Stimulated activated CD4-positive, alpha-beta T cell treated with anti-CD3 and anti-CD28 coated beads, Interleukin-15, amount 100 ng/mL, for 48 hours (primary cell): ENCODE data around the gene QKI.
A peak's percentile ranks its signal among the peaks of the same experiment; 100 is the strongest.
"Not testable (repeated sequence)": the region's sequence is repeated elsewhere in the genome, so short reads cannot be mapped to it uniquely, and the experiment has no call there.

Experiments
- DNase-seq, 2 donors: peaks; one replicate each; pipeline ENCODE4 v3.0.0-alpha.2; 2020; ENCODE audit warnings: low read depth in 2 of 2

QKI gene

DNA sequence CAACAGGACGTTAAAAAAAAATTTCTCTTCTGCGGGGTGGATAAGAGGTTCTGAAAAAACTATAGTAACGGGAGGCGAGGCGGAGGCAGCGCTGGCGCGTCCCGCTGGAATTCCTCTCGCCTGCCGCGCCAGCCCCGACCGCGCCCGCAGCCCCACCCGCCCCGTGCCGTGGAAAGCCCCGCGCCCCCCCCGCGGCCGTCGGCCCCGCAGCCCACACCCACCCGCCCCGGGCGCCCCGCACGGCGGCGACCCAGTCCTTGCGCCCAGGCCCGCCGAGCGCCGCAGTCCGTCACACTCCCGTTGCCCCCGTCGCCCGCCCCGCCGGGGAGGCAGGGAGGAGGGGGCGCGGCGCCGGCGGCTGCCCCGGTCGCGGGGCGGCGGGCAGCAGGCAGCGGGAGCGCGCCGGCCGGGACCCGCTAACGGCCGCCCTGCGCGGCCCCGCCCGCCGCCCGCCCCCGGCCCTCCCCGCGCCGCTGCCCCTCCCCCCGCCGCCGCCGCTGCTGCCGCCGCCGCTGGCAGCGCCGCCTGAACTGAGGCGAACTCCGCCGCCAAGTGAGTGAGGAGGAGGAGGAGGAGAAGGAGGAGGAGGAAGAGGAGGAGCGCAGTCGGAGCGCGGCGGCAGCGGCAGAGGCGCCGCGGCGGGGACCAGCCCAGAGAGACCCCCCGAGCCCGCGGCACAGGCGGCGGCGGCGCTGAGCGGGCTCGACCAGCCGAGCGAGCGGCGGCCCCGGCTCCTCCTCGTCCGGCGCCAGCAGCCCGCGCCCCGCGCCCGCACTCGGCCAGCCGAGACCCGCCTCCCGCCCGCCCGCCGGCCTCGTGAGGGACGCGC, at the start of gene QKI:
Gene QKI, plus strand, starts transcription at position 602 of the 829 bp plus-strand sequence. CDS start 476 bp downstream, outside the sequence.
- peak; percentile 61 to 72 for DNase-seq

DNA sequence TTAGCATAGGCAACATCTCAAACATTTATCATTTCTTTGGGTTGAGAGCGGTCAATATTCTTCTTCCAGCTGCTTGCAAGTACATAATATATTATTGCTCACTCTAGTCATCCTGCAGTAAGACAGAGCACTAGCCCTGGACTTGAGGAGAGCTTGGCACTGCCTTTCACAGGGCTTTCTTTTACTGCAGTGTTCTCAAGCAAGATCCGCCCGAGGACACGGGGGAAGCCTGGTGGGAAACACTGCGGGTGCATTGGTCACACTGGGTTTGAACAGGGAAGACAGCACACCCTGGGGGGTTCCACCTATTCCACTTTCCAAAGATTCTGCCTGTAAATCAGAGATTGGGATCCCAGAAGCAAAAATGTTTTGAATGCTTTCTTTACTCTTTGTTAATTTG, 48.2 kb upstream of the QKI start:
- DNase-seq: no peak

DNA sequence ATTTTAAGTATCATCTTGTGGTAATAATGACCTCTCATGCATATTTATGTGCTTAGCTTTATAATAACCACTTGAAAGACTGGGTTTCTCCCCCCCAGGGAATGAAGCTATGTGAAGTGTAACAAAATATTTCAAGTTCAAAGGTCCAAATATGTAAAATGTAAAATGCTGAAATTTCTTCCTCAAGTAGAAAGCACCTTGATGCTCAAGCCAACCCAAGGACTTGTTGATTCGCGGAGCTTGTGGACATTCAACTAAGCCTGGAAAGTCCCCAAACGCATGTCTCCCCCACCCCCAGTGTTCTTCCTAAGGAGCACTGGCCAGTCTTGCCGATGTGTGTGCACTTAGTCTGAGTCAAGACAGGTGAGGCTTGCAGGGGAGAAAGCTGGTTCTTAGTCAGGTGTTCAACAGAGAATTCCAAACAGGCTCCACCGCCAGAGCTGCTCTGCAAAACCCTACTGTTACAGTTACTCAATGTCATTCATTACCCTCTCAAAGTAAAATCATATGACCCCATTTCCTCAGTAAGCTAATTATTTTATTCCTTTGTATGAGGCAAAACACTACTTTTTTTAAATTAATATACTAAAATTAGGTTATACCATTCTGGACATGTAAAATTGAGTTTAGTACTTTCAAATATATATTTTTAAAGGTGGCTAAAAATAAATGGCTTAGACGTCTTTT, 46.9 kb upstream of the QKI start:
- no peak for DNase-seq

DNA sequence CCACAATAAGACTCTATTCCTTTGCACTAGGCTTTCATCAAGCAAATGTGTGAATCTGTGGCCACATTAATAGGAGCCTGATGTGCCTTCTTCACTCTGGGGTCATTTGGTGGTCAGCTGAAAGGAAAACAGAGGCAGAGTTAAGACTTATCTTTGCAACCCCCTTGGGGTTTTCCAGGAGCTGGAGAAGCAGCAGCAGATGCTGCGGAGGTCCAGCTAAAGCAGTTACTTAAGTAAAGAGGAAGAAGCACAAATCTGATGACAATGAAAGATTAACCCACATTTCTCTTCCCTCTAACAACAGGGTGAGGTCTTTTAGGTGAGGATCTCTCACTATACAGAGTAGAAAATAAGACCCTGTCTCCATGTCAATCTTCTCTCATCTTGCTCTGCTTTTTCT, 45.4 kb upstream of the QKI start:
- no peak for DNase-seq

DNA sequence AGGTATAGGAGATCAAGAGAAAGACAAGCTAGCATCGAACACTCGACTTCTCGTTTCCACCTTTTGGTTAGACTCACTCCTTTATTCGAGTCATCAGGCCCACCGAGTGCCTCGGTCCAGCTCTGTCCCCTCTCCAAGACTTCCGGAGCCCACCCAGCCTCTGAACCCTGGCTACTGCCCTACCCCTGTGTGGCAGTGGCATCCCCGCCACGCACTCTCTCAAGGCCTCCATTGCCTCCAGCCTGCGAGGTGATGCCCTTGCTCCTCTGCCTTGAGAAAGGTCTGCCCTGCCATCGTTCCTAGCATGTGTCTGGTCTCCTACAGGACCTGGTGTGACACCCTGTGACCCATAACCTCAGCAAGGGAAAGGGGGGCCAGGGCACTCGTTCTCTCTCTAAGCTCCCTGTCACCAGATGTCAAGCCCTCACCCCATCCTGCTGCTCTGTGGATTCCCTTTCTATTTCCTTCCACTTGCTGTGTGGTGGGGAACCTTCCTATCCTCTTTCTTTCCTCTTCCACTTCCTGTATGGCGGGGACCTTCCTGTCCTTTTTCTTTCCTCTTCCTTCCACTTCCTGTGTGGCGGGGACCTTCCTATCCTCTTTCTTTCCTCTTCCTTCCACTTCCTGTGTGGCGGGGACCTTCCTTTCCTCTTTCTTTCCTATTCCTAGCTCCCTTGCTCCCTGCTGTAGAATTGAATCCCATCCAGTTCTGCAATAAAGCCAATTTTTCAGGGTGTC, 44.7 kb upstream of the QKI start:
- no peak for DNase-seq

DNA sequence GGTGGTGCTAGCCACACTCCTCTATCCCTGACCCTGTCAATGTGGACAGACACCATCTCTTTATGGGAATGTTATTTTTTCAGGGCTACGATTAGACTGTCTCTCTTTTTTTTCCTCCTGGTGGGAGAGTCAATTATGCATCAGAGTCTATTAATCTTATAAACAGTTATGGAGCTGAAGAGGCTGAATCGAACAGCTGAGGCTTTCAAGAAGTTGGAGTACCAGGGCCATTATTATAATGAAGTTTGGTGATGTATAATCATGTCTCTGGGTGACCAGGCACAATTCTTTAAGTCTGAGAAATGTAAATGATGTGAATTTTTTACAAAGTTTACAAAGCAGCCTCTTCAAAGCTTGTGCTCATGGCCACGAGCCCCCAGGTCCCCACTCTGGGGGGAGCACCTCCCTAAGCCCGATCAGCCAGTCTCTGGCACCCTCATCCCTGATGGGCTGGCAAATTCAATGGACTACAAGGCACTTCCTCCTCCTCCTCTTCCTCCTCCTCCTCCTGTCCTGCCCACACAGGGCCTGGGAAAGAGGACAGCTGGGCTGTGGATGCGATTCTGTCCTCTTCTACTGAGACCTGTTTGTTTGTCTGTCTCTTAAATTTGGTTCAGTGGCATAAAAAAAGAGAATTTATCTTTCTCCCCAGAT, 43.9 kb upstream of the QKI start:
- no peak for DNase-seq

DNA sequence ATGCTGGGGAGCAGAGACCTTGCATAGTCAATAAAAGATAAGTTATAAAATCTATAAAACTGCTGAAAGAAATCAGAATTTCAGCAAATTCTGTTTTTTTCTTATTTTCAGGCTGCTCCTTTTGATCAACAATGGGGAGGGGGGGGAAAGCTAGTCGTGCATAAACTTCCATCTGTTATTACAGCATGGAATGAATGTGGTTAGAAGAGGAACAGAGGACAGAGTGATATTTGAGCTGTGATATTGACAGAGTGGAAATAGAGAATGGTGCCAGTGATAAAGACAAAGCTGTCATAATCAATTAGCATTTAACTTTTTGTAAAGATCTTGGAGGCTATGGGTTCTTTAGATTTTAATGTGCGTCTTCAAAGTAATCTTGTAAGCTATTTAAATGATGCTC, 43.4 kb upstream of the QKI start:
- no peak for DNase-seq

DNA sequence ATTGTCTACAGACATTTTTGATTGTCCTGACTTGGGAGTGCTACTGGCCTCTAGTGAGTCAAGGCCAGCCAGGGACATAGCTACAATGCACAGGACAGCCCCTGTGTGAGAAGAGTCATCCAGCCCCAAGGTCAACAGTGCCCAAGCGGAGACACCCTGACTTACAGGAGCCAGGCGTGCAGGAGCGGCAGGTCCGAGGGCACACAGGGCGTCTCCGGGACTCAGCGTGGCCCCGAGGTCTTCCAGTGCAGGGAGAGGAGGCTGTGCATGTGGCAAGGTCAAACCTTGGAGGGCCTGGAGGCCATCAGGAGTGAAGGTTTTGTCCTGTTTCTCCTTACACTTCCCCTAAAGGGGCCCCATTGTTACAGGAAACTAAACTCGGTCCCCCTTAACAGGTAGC, 41.3 kb upstream of the QKI start:
- no peak for DNase-seq

DNA sequence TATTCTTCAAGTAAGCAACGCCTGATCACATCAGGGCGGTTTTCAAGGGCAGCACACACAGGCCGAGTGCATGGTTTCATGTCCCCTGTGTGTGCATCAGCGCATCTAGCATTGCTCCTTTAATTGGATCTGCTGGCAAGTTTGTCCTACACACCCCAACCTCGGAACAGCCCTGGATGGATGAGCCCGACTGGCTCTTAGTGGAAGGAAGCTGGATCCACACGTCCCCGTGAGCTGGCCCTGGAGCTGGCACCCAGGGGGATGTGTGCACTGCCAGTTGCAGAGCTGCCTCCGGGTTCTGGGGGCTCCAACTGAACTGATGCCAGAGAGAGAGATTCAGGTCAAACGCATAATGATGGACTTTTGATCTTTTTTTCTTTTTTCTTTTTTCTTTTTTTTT, 39.2 kb upstream of the QKI start:
- DNase-seq: no peak

DNA sequence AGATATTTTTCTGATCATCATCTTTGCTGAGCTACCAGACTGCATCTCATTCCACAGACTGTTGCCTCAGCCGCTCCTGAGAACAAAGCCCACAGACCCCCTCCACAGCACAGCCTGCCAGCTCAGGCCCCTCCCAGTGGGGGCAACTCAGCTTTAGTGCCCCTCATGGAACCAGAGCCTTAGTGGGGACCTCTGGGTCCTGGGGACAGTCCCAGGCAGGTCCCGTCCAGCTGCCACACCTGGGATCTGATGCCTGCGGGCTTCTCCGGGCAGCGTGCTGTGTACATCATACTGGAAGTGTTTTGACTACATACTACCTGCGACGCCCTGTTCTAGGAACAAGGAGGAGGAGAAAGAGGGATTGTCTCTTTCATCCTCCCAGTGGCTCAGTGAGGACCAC, 38.3 kb upstream of the QKI start:
- no peak for DNase-seq

DNA sequence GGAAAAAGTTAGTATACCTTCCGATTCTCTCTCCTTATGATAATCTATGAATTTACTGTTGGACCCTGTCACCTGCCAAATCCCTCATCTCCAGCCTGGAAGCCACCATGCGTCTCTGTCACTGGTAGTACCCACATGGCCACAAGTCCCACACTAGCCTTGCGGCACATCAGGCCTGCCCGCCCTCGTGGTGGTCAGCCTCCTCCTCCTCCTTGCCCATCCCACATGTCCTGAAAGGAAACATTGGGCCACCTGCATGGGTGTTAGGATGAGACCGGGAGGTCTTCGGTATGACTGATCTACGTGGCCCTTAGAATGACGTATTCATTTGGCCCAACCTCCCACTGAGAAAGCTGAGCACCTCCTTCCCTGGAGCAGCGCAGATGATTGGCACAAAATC, 37.0 kb upstream of the QKI start:
- no peak for DNase-seq

DNA sequence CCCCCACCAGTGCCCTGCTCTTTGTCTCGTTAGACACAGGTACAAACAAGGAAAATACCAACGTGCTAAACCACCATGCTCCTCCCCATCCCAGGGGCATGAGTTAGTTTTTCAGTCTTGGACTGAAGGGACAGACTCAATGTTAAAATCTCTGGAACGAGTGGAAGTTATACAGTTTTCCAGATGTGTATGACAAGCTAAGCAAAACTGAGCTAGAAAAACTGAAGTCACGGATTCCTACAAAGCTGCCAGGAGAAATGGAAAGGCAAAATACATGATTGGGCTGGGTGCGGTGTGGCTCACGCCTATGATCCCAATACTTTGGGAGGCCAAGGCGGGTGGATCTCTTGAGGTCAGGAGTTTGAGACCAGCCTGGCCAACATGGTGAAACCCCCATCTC, 34.3 kb upstream of the QKI start:
- DNase-seq: no peak

DNA sequence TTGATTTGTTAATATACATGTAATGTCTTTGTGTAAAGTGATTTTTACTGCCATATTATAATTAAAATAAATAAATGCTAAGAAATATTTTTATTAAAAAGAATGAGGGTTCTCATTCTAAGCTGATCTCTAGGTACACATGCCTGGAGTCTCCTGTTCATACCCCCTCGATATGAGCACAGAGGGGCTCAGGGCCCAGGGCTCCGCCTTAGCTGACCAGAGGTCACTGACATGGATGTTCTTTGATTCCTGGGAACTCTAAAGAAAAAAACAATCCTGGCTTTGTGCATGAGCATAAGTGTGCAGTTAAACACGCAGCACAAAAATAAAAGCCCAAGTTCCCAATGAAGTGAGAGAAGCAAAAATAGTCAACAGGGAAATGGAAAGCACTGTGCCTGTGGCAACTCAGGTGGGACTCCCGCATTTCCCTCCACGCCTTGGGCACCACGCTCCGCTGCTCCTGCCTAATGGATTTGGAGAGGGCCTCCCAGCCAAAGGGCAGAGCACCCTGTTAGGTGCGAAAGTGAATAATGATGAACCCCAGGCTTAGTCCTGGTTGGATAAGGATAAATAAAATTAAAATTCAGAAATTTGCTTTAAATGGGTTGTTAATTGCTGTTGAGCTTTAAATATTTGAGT, 33.3 kb upstream of the QKI start:
- DNase-seq: no peak

DNA sequence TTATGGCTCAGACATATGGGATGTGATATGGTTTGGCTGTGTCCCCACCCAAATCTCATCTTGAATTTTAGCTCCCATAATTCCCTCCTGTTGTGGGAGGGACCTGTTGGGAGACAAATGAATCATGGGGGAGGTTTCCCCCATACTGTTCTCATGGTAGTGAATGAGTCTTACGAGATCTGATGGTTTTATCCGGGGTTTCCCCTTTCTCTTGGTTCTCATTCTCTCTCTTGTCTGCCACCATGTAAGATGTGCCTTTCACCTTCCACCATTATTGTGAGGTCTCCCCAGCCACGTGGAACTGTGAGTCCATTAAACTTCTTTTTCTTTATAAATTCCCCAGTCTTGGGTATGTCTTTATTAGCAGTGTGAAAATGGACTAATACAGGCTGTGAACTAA, 31.1 kb upstream of the QKI start:
- not testable (repeated sequence) for DNase-seq

DNA sequence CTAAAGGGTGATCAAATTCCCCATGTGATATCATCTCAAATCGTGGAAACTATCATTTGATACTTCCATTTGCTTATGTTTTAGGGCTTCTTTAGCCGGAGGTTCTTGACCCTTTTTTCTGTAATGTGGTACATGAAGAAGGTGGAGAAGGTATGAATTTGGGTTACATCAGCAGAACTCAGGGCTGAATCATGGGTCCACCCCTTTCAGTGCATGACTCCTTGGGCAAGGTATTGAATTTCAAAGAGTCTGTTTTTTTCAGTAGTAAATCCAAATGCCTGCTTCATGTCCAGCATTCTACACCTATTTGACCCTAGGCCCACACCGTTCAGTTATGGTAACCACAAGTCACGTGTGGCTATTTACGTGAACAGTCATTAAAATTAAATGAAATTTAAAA, 30.6 kb upstream of the QKI start:
- DNase-seq: no peak

DNA sequence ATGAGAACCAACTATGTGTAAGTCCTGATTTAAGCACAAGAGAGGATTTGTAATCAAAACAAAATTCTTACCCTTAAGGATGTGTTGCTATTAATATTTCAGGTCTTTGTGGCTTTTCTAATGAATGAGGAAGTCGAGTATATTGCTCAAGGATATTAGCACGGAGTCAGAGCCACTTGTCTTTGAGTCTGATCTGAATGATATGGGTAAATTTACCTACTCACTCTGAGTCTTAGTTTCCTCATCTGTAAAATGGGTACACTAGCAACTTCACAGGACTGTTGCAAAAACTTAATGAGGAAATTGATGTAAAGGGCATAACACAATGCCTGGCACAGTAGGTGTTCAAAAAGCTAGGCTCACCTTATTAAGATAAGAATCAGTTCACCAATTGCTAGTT, 30.0 kb upstream of the QKI start:
- DNase-seq: no peak

DNA sequence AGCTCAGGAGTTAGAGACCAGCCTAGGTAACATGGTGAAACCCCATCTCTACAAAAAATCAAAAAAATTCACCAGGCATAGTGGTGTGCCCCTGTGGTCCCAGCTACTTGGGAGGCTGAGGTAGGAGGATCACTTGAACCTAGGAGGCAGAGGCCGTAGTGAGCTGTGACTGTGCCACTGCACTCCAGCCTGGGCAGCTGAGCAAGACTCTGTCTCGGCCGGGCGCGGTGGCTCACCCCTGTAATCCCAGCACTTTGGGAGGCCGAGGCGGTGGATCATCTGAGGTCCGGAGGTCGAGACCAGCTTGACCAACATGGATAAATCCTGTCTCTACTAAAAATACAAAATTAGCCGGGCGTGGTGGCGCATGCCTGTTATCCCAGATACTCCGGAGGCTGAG, 29.0 kb upstream of the QKI start:
- not testable (repeated sequence) for DNase-seq

DNA sequence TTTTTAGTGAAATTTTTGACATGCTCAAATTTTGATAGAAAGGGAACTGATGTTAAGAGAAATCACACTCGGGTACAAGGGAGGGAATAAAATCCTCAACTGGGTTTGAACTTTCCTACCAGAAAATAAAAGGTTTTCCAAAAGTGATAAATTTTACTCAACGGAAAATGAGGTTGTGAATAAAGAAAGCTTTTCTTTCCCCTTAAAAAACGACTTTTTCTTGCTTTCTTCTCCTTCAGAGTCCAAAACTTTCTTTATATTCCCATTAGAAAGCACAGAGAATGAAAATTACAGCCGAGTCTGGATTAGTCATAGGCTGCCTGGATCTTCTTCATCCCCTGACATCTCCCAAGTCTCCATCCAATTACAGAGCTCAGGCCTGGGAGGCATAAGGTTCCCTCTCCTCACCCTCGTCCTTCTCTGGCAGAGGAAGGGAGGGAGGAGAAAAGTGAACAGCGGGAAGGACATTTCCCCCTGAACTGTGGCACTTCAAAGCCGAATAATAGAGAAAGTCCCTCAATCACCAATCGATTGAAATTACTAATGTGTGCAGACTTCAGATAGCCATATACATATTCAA, 28.1 kb upstream of the QKI start:
- DNase-seq: no peak

DNA sequence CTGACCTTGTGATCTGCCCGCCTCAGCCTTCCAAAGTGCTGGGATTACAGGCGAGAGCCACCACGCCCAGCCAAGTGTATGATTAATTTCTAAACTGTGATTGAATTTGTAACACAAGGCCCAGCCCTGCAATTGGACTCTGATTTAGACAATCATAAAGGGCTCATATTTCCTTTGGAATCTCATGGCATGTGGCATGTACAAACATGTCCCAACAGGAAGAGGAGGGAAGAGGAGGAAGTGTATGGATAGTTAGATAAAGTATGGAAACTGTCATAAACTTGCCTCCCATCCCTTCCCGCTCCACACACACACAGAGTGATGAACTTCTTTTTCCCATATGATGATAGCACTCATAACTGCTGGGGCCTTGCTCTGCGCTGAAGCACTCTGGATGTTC, 27.2 kb upstream of the QKI start:
- no peak for DNase-seq

DNA sequence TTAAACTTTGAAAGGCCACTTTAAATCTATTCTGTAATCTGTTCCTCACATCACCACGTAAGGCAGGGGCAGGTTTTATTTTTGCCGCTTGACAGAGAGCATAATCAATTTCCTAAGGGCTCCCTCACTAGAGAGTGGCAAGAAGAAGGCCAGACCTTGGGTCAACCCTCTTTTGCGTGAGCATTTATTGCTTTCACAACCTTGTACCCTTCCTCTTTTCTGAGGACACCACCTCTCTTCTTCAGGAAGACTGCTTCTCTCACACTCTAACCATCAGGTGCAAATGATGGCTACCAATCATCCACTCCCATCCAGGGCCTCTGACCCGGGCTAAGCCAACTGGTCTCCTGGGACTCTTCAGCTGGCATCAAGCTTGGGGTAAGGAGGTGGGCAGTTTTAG, 25.2 kb upstream of the QKI start:
- DNase-seq: no peak

DNA sequence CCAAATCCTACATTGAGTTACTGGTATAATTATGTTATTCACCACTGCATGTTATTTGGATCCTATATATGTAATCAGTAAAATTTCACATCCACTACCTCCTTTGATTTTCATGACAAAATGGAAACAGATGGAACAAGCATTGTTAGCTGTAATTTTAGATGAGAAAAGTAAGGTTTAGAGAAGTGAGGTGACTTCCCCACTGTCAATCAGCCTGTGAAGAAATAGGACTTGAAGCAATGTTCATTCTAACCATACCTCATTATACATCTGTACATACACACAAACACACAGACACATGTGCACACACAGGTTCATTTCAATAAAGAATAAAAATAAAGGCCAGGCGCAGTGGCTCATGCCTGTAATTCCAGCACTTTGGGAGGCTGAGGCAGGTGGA, 23.7 kb upstream of the QKI start:
- DNase-seq: no peak
